ENCODE measurements around the gene ZNF518B.

The ZNF518B gene

GRCh38 chr4:10478621-10479020, 21.4 kb upstream of the ZNF518B start:
- Histone ChIP-seq H3K4me1 (ENCODE audit: insufficient read depth, low read length) (no peaks in the 10 kb centered on the region), H3K4me3 (ENCODE audit: low read depth in 1 of 2, low read length in 2 of 2) (no peak overlapping the region), H3K9ac (ENCODE audit: low read length) (no peak overlapping the region), H3K27me3 (ENCODE audit: control insufficient read depth in 1 of 2, insufficient read depth in 2 of 2, low read length in 2 of 2) (no peaks in the 10 kb centered on the region), H3K27ac (ENCODE audit: low read depth, low read length) (no peak overlapping the region), H3K9me3 (ENCODE audit: low read length) (no peaks in the 10 kb centered on the region), H3K36me3 (ENCODE audit: insufficient read depth, low read length) (no peaks in the 10 kb centered on the region)

GRCh38 chr4:10470505-10470904, 13.3 kb upstream of the ZNF518B start:
- Histone ChIP-seq H3K36me3 (ENCODE audit: insufficient read depth, low read length) (no peaks in the 10 kb centered on the region), H3K4me1 (ENCODE audit: insufficient read depth, low read length) (no peaks in the 10 kb centered on the region), H3K27me3 (ENCODE audit: control insufficient read depth in 1 of 2, insufficient read depth in 2 of 2, low read length in 2 of 2) (no peaks in the 10 kb centered on the region), H3K27ac (ENCODE audit: low read depth, low read length) (no peak overlapping the region), H3K9ac (ENCODE audit: low read length) (no peak overlapping the region), H3K9me3 (ENCODE audit: low read length) (no peaks in the 10 kb centered on the region), H3K4me3 (ENCODE audit: low read depth in 1 of 2, low read length in 2 of 2) (no peak overlapping the region)

- Histone ChIP-seq H3K9me3 (ENCODE audit: low read length) (no peaks in the 10 kb centered on the region), H3K27me3 (ENCODE audit: control insufficient read depth in 1 of 2, insufficient read depth in 2 of 2, low read length in 2 of 2) (peaks cover 3 to 13% of the 10 kb centered on the region in 2 donors), H3K27ac (ENCODE audit: low read depth, low read length) (no peak overlapping the region), H3K9ac (ENCODE audit: low read length) (no peak overlapping the region), H3K36me3 (ENCODE audit: insufficient read depth, low read length) (no peaks in the 10 kb centered on the region), H3K4me3 (ENCODE audit: low read depth in 1 of 2, low read length in 2 of 2) (no peak overlapping the region), H3K4me1 (ENCODE audit: insufficient read depth, low read length) (no peaks in the 10 kb centered on the region)
These were observed 8.9 kb upstream of the ZNF518B start for GRCh38 chr4:10466161-10466560.

GRCh38 chr4:10462876-10463275, 5.7 kb upstream of the ZNF518B start:
- H3K4me1 ChIP-seq (ENCODE audit: insufficient read depth, low read length), result no peaks in the 10 kb centered on the region
- no peaks in the 10 kb centered on the region for H3K36me3 ChIP-seq (ENCODE audit: insufficient read depth, low read length)
- H3K9ac ChIP-seq (ENCODE audit: low read length), result no peak overlapping the region
- H3K9me3 ChIP-seq (ENCODE audit: low read length), result no peaks in the 10 kb centered on the region
- H3K4me3 ChIP-seq (ENCODE audit: low read depth in 1 of 2, low read length in 2 of 2), result no peak overlapping the region
- no peak overlapping the region for H3K27ac ChIP-seq (ENCODE audit: low read depth, low read length)
- peaks cover 10 to 25% of the 10 kb centered on the region in 2 donors for H3K27me3 ChIP-seq (ENCODE audit: control insufficient read depth in 1 of 2, insufficient read depth in 2 of 2, low read length in 2 of 2)

GRCh38 chr4:10461850-10462400, 4.7 kb upstream of the ZNF518B start:
- H3K36me3 ChIP-seq (ENCODE audit: insufficient read depth, low read length), result no peaks in the 10 kb centered on the region
- H3K4me1 ChIP-seq (ENCODE audit: insufficient read depth, low read length), result peaks cover 4% of the 10 kb centered on the region
- peak overlapping the region in 1 of 2 donors; percentile 41 for H3K4me3 ChIP-seq (ENCODE audit: low read depth in 1 of 2, low read length in 2 of 2)
- peaks cover 10 to 25% of the 10 kb centered on the region in 2 donors for H3K27me3 ChIP-seq (ENCODE audit: control insufficient read depth in 1 of 2, insufficient read depth in 2 of 2, low read length in 2 of 2)
- H3K27ac ChIP-seq (ENCODE audit: low read depth, low read length), result no peak overlapping the region
- H3K9me3 ChIP-seq (ENCODE audit: low read length), result no peaks in the 10 kb centered on the region
- no peak overlapping the region for H3K9ac ChIP-seq (ENCODE audit: low read length)

GRCh38 chr4:10461091-10461849, 4.0 kb upstream of the ZNF518B start:
- Histone ChIP-seq H3K27ac (ENCODE audit: low read depth, low read length) (no peak overlapping the region), H3K27me3 (ENCODE audit: control insufficient read depth in 1 of 2, insufficient read depth in 2 of 2, low read length in 2 of 2) (peaks cover 10 to 25% of the 10 kb centered on the region in 2 donors), H3K4me3 (ENCODE audit: low read depth in 1 of 2, low read length in 2 of 2) (peak overlapping the region in 1 of 2 donors; percentile 41), H3K36me3 (ENCODE audit: insufficient read depth, low read length) (no peaks in the 10 kb centered on the region), H3K9ac (ENCODE audit: low read length) (no peak overlapping the region), H3K4me1 (ENCODE audit: insufficient read depth, low read length) (peaks cover 5% of the 10 kb centered on the region), H3K9me3 (ENCODE audit: low read length) (no peaks in the 10 kb centered on the region)

GRCh38 chr4:10460313-10461047, 3.3 kb upstream of the ZNF518B start:
- Histone ChIP-seq H3K9ac (ENCODE audit: low read length) (no peak overlapping the region), H3K4me3 (ENCODE audit: low read depth in 1 of 2, low read length in 2 of 2) (no peak overlapping the region), H3K4me1 (ENCODE audit: insufficient read depth, low read length) (peaks cover 12% of the 10 kb centered on the region), H3K9me3 (ENCODE audit: low read length) (no peaks in the 10 kb centered on the region), H3K36me3 (ENCODE audit: insufficient read depth, low read length) (no peaks in the 10 kb centered on the region), H3K27me3 (ENCODE audit: control insufficient read depth in 1 of 2, insufficient read depth in 2 of 2, low read length in 2 of 2) (peaks cover 10 to 25% of the 10 kb centered on the region in 2 donors), H3K27ac (ENCODE audit: low read depth, low read length) (no peak overlapping the region)

GRCh38 chr4:10459305-10459704, 2.1 kb upstream of the ZNF518B start:
- Histone ChIP-seq H3K4me3 (ENCODE audit: low read depth in 1 of 2, low read length in 2 of 2) (no peak overlapping the region), H3K27me3 (ENCODE audit: control insufficient read depth in 1 of 2, insufficient read depth in 2 of 2, low read length in 2 of 2) (peaks cover 10 to 25% of the 10 kb centered on the region in 2 donors)

GRCh38 chr4:10458177-10458576, 951 bp upstream of the ZNF518B start:
- Histone ChIP-seq H3K9me3 (ENCODE audit: low read length) (no peaks in the 10 kb centered on the region), H3K27ac (ENCODE audit: low read depth, low read length) (no peak overlapping the region), H3K4me3 (ENCODE audit: low read depth in 1 of 2, low read length in 2 of 2) (peak overlapping the region in 1 of 2 donors; percentile 73), H3K27me3 (ENCODE audit: control insufficient read depth in 1 of 2, insufficient read depth in 2 of 2, low read length in 2 of 2) (peaks cover 10 to 25% of the 10 kb centered on the region in 2 donors), H3K9ac (ENCODE audit: low read length) (no peak overlapping the region), H3K36me3 (ENCODE audit: insufficient read depth, low read length) (peaks cover 7% of the 10 kb centered on the region), H3K4me1 (ENCODE audit: insufficient read depth, low read length) (peaks cover 12% of the 10 kb centered on the region)

More at GRCh38 chr4:10459305-10459704, 2.1 kb upstream of the ZNF518B start:
- H3K9ac ChIP-seq (ENCODE audit: low read length), result no peak overlapping the region
- peaks cover 7% of the 10 kb centered on the region for H3K36me3 ChIP-seq (ENCODE audit: insufficient read depth, low read length)
- no peaks in the 10 kb centered on the region for H3K9me3 ChIP-seq (ENCODE audit: low read length)
- H3K4me1 ChIP-seq (ENCODE audit: insufficient read depth, low read length), result peaks cover 12% of the 10 kb centered on the region
- no peak overlapping the region for H3K27ac ChIP-seq (ENCODE audit: low read depth, low read length)

- Histone ChIP-seq H3K4me3 (ENCODE audit: low read depth in 1 of 2, low read length in 2 of 2) (peak overlapping the region; percentile 52 to 63), H3K9me3 (ENCODE audit: low read length) (no peaks in the 10 kb centered on the region), H3K9ac (ENCODE audit: low read length) (no peak overlapping the region), H3K4me1 (ENCODE audit: insufficient read depth, low read length) (peaks cover 12% of the 10 kb centered on the region), H3K36me3 (ENCODE audit: insufficient read depth, low read length) (peaks cover 7% of the 10 kb centered on the region), H3K27ac (ENCODE audit: low read depth, low read length) (peak overlapping the region; percentile 36), H3K27me3 (ENCODE audit: control insufficient read depth in 1 of 2, insufficient read depth in 2 of 2, low read length in 2 of 2) (peaks cover 7 to 17% of the 10 kb centered on the region in 2 donors)
These were observed 501 bp downstream of the ZNF518B start for GRCh38 chr4:10456595-10457254.

- peaks cover 7 to 12% of the 10 kb centered on the region in 2 donors for H3K27me3 ChIP-seq (ENCODE audit: control insufficient read depth in 1 of 2, insufficient read depth in 2 of 2, low read length in 2 of 2)
- no peak overlapping the region for H3K9ac ChIP-seq (ENCODE audit: low read length)
- no peaks in the 10 kb centered on the region for H3K9me3 ChIP-seq (ENCODE audit: low read length)
- H3K4me1 ChIP-seq (ENCODE audit: insufficient read depth, low read length), result peaks cover 12% of the 10 kb centered on the region
- peaks cover 7% of the 10 kb centered on the region for H3K36me3 ChIP-seq (ENCODE audit: insufficient read depth, low read length)
- H3K27ac ChIP-seq (ENCODE audit: low read depth, low read length), result peak overlapping the region; percentile 36
- H3K4me3 ChIP-seq (ENCODE audit: low read depth in 1 of 2, low read length in 2 of 2), result peak overlapping the region; percentile 50 to 63
These were observed 999 bp downstream of the ZNF518B start for GRCh38 chr4:10456260-10456594.

Measured in muscle layer of colon (tissue), 2 donors.